ENCODE measurements around the gene ARL13A.
"Not testable (repeated sequence)": the region's sequence is repeated elsewhere in the genome, so short reads cannot be mapped to it uniquely, and the experiment has no call there.

ARL13A gene

DNA sequence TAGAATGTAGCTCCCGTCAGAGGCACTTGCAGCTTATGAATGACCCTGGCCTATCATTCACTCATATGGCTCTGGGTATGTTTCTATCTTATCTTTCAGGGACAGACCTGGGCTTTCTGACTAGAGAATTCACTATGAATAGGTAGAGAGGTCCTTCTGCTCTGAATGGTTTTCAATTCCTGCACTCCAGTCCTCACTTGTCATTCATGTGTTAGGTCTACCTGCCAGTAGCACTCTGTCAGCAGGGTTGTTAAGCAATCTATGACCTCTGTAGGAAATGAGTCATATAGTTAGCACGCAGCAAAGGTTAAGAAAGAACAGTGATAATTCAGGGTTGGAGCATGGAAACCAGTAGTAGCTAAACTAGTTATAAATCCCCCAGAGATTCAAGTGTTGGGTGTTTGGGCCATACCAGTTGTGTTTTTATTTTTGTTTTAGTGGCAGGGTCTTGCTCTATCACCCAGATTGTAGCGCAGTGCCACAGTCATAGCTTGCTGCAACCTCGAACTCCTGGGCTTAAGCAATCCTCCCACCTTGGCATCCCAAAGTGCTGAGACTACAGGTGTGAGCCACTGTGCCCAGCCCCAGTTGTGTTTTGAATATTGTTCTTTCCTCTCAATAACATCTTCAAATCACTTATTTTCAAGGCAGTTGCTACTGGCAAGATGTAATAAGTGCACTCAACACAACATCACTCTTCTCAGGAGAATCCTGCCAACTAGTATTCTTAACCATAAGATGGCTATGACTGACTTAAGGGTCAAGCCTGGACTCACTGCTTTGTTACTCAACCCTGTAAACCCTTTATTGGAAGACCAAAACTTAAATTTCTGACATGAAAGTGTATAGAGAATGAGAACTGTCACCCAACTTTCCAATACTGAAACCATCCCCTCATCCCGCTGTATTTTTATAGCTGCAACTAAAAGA lies 25.1 kb downstream of the ARL13A start:
- no peak for DNase-seq

DNA sequence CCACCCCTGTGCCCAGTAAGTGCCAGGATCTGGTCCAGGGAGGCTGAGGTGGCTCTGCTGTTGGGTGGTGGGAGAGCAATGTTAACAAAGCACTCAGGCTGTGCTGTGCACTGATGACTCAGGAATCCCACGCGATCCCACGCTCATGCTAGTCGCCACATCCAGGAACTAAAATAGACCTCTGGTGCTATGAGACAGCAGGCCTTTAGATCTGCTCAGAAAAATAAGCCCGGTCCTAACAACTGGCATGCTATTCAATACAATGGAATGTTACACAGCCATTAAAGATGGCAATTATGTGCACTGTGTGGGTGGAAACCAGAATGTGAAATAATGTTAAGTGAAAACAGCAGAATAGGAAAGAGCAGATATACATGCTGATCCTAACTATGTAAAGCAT lies 26.0 kb downstream of the ARL13A start:
- no peak for DNase-seq

DNA sequence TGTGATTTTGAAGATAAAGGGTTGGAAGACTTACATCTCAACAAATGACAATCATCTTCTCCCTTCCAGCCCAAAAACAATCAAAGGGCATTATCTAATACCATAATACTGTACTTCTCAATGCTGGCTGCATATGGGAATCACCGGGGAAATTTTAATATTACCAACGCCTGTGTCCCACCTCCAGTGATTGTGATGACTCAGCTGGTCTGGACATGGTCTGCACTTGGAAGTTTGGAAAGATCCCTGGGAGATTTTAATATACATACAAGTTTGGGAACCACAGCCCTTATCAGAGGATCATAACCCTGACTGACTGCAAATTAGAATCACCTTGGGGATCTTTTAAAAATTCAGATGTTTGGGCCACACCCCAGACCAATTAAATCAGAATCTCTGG lies 29.9 kb downstream of the ARL13A start:
- no peak for DNase-seq

- no peak for DNase-seq
Measured at GRCh38 chrX:101009090-101009489, 39.6 kb downstream of the ARL13A start.

- DNase-seq: not testable (repeated sequence)
Measured at GRCh38 chrX:101012031-101012430, 42.5 kb downstream of the ARL13A start.

- DNase-seq: no peak
Measured at GRCh38 chrX:101022020-101022419, 52.5 kb downstream of the ARL13A start.

- DNase-seq: no peak
Measured at GRCh38 chrX:101025126-101025525, 55.6 kb downstream of the ARL13A start.

- no peak for DNase-seq
Measured at GRCh38 chrX:101028562-101028961, 59.1 kb downstream of the ARL13A start.

DNA sequence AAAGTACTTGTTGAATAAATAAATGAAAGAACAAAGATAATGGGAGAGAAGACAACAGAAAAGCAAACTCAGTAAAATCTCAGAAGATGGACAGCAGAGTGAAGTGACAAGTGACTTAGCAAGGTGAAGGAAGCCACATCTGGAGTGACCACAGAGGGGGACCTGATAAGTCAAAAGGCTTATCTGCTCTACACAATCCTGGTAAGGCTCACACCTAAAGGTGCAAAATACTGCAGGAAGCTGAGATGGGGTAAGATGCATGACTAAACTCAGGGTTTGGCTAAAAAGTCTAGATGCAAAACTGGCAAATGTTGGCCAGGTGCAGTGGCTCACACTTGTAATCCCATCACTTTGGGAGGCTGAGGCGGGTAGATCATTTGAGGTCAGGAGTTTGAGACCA lies 60.2 kb downstream of the ARL13A start:
- no peak for DNase-seq

DNA sequence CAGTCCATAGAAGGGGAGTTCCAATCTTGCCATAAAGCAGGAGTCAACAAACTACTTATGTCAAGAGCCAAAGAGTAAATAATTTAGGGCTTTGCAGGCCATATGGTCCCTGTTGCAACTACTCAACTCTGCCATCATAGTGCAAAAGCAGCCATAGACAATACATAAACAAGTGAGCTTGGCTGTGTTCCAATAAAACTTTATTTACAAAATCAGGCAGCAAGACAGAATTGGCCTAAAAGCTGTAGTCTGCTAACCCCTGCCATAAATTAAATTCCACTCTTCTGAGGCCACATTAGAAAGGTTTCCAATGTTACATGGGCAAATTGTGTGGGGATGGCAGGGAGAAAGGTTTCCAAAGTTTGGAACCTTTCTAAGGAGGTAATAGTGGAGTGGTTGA lies 67.7 kb downstream of the ARL13A start:
- no peak for DNase-seq

GRCh38 chrX:101040197-101040596 lies 70.7 kb downstream of the ARL13A start:
- no peak for DNase-seq
